ENCODE data around the gene KLHL8.
"Not testable (repeated sequence)": the region's sequence is repeated elsewhere in the genome, so short reads cannot be mapped to it uniquely, and the experiment has no call there.

Gene KLHL8

GRCh38 chr4:87227751-87228151 is 7.3 kb upstream of the KLHL8 start:
- DNase-seq: no peak

GRCh38 chr4:87225936-87226335 is 5.5 kb upstream of the KLHL8 start:
- DNase-seq: no peak

- no peak for DNase-seq
These were observed 3.9 kb upstream of the KLHL8 start for GRCh38 chr4:87224141-87224923.

GRCh38 chr4:87219632-87220093 is 755 bp downstream of the KLHL8 start:
- peak; percentile 41 for DNase-seq

- DNase-seq: not testable (repeated sequence)
These were observed 3.1 kb downstream of the KLHL8 start for GRCh38 chr4:87217235-87217763.

GRCh38 chr4:87216469-87216868 is 3.9 kb downstream of the KLHL8 start:
- DNase-seq: no peak

GRCh38 chr4:87213421-87214075 is 6.9 kb downstream of the KLHL8 start:
- no peak for DNase-seq

GRCh38 chr4:87211249-87211952 is 9.0 kb downstream of the KLHL8 start:
- no peak for DNase-seq

GRCh38 chr4:87209696-87210095 is 10.7 kb downstream of the KLHL8 start:
- DNase-seq: peak; percentile 65

GRCh38 chr4:87209182-87209581 is 11.2 kb downstream of the KLHL8 start:
- no peak for DNase-seq

- no peak for DNase-seq
These were observed 15.9 kb downstream of the KLHL8 start for GRCh38 chr4:87204559-87204958.

GRCh38 chr4:87196927-87197326 is 23.5 kb downstream of the KLHL8 start:
- no peak for DNase-seq

GRCh38 chr4:87196146-87196545 is 24.3 kb downstream of the KLHL8 start:
- no peak for DNase-seq

GRCh38 chr4:87193958-87194675 is 26.3 kb downstream of the KLHL8 start:
- DNase-seq: no peak

GRCh38 chr4:87192145-87192919 is 28.1 kb downstream of the KLHL8 start:
- no peak for DNase-seq

GRCh38 chr4:87188932-87189331 is 31.5 kb downstream of the KLHL8 start:
- no peak for DNase-seq

- no peak for DNase-seq
These were observed 32.4 kb downstream of the KLHL8 start for GRCh38 chr4:87188048-87188447.

GRCh38 chr4:87185146-87185870 is 35.1 kb downstream of the KLHL8 start:
- DNase-seq: no peak

GRCh38 chr4:87180767-87181166 is 39.7 kb downstream of the KLHL8 start:
- no peak for DNase-seq

GRCh38 chr4:87179751-87180150 is 40.7 kb downstream of the KLHL8 start:
- no peak for DNase-seq

- no peak for DNase-seq
These were observed 45.7 kb downstream of the KLHL8 start for GRCh38 chr4:87174672-87175071.
